Ishikawa (cell line): ENCODE results near the gene SLCO4A1.

ENCODE experiments used
- CEBPB ChIP-seq: IDR thresholded peaks from 2 replicates; pipeline ENCODE4 v1.6.1; 2012
- CREB1 ChIP-seq: IDR thresholded peaks from 2 replicates; pipeline ENCODE4 v1.6.1; 2012; ENCODE audit warnings: low read depth
- EGR1 ChIP-seq: IDR thresholded peaks from 2 replicates; pipeline ENCODE4 v1.6.1; 2012
- EP300 ChIP-seq: IDR thresholded peaks from 2 replicates; pipeline ENCODE4 v1.6.1; 2012; ENCODE audit warnings: borderline replicate concordance
- TAF1 ChIP-seq: IDR thresholded peaks from 2 replicates; pipeline ENCODE4 v1.6.1; 2012; ENCODE audit warnings: low read depth, mild to moderate bottlenecking
- TEAD4 ChIP-seq: IDR thresholded peaks from 2 replicates; pipeline ENCODE4 v1.6.1; 2012
- YY1 ChIP-seq: IDR thresholded peaks from 2 replicates; pipeline ENCODE4 v1.6.1; 2012; ENCODE audit warnings: low read depth

DNA sequence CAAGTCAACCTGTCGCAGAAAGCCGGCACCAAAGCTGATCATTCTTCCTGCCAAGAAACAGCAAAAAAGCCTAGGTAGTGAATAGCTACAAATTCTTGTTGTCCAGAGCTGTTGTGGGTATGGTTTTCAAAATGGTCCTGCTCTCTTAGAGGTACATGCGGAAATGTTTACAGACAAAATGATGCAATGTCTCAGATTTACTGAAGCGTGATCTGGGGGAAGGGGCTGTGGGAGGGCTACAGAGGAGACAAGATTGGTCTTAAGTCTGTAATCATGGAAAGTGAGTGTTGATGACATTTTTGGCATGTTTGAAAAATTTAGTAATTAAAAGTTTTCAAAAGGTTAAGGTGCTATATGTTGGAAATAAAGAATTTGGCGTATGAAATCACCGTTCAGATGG, 72.5 kb downstream of the SLCO4A1 start:
- no peak for TF ChIP-seq EP300
- no peak for TF ChIP-seq EGR1
- TF ChIP-seq TEAD4, result no peak
- TF ChIP-seq TAF1, result no peak
- TF ChIP-seq CREB1, result no peak
- TF ChIP-seq YY1, result no peak
- no peak for TF ChIP-seq CEBPB
